ENCODE measurements around the gene ZNF780A. TPM values are rescaled to one million over a fixed set of nuclear protein-coding genes. Genes with fewer than 3 reads are reported as not detected.

The ZNF780A gene
- total RNA-seq, 1 donor from 2014 or later: 29.8 TPM

Other genes starting within 250 kb of the ZNF780A start
- 295 TPM for gene FBL, start 244.6 kb downstream of the ZNF780A start, total RNA-seq
- 0.82 TPM for gene FCGBP, start 156.3 kb downstream of the ZNF780A start, total RNA-seq
- gene PSMC4, start 119.8 kb downstream of the ZNF780A start, total RNA-seq: 99.9 TPM
- 15.9 TPM for gene ZNF546, start 93.9 kb downstream of the ZNF780A start, total RNA-seq
- gene ZNF780B, start 34.7 kb downstream of the ZNF780A start, total RNA-seq: 35.5 TPM
- 31.4 TPM for gene MAP3K10, start 100.5 kb upstream of the ZNF780A start, total RNA-seq
- 37.5 TPM for gene TTC9B, start 127.4 kb upstream of the ZNF780A start, total RNA-seq
- 0.41 TPM for gene CCNP, start 135.7 kb upstream of the ZNF780A start, total RNA-seq
- gene AKT2, start 194.4 kb upstream of the ZNF780A start, total RNA-seq: 34.6 TPM

Data from frontal cortex (tissue), 1 donor.